Stimulated activated CD8-positive, alpha-beta memory T cell treated with anti-CD3 and anti-CD28 coated beads, Interleukin-7, amount 100 ng/mL, for 48 hours (primary cell): ENCODE results near the gene ACTRT2.

Source experiments
- DNase-seq, 2 donors: peaks; one replicate each; pipeline ENCODE4 v3.0.0-alpha.2; 2020; ENCODE audit warnings: low read depth in 1 of 2; ENCODE audit errors: extremely low read depth in 1 of 2

The ACTRT2 gene

GRCh38 chr1:3050603-3051002 lies 29.3 kb downstream of the ACTRT2 start:
- DNase-seq, result no peak

- DNase-seq, result no peak
Observed at GRCh38 chr1:3051270-3052268, 30.3 kb downstream of the ACTRT2 start.

- no peak for DNase-seq
Observed at GRCh38 chr1:3052501-3052900, 31.2 kb downstream of the ACTRT2 start.

- DNase-seq, result no peak
Observed at GRCh38 chr1:3053366-3053980, 32.2 kb downstream of the ACTRT2 start.

DNA sequence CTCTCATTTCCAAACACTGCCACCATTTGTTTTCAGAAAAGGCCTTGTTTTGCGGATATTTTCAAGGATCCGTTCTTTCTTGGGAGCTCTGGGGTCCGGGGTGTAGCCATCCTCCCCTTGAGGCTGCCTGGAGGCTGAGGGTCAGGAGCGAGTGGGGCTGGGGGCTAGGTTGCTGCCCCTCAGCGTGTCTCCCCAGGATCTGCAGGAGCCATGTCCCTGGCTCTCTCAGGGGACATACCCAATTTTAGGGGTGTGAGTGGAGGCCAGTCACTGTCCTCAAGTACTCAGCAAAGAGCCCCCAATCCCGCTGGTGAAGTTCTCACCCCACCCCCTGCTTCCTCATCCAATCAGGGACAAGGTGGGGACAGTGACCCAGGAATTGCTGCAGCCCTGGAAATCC lies 32.7 kb downstream of the ACTRT2 start:
- DNase-seq, result no peak

GRCh38 chr1:3054474-3054873 lies 33.2 kb downstream of the ACTRT2 start:
- no peak for DNase-seq

DNA sequence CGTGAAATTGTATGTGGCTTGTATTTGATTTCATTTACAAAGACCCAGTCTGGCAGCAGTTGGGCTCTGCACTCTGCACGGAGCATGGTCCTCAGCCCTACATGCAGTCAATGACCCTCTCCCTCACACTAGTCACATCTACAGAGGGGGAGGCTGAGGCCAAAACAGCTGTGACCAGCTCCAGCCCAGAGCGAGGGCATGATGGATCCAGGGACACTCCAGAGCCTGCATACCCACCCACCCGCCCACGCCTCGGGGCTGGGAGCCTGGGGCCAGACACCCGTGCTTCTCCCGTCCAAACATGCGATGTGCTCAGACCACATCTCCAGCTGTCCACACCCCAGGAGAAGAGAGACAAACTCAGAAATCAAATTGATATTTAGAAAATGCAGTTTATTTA lies 33.8 kb downstream of the ACTRT2 start:
- no peak for DNase-seq

DNA sequence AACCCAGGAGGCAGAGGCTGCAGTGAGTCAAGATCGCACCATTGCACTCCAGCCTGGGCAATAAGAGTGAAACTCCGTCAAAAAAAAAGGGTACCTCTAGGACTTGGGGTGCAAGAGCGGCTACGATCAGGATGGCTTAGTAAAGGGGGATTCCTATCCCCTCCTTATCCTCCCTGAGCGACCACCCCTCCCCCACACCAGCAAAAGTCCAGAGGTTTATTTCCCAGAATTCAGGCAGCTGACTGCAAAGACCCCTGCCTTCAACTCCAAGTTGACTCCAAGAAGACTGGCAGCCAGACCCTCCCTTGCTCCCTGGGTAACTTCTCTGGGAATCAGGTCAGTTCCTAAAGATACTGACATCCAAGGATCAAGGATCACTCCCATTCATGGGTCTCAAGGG lies 35.4 kb downstream of the ACTRT2 start:
- DNase-seq, result no peak

DNA sequence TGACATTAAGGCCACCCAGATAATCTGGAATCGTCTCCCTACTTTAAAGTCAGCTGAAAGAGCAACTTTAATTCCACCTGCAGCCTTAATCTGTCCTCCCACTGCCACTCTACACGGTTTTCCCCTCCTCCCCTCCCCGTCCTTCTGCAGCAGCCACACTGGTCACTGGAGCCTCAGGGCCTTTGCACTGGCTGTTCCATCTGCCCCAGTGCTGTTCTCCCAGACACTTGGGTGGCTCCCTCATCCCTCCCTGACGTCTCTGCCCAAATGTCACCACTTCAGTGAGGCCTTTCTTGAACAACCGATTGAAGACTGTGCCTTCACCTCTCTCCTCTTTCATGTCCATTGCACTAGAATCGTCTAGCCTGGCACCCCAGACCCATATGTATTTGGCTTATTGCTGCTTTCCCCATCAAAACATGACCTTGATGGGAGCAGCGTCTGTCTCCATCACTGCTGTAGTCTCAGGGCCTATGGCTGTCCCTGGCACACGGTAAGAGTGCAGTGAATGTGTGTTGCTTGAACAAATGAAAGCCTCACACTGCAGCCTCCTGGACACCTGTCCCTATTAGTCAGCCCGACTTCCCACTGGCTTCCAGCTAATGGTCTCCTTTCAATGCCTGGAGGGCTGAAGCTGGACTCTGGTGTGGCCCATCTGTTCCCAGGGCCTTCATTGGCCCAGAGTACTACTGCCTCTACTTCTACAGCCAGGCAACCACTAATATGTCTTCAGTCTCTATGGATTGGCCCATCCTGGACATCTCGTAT lies 37.2 kb downstream of the ACTRT2 start:
- no peak for DNase-seq

DNA sequence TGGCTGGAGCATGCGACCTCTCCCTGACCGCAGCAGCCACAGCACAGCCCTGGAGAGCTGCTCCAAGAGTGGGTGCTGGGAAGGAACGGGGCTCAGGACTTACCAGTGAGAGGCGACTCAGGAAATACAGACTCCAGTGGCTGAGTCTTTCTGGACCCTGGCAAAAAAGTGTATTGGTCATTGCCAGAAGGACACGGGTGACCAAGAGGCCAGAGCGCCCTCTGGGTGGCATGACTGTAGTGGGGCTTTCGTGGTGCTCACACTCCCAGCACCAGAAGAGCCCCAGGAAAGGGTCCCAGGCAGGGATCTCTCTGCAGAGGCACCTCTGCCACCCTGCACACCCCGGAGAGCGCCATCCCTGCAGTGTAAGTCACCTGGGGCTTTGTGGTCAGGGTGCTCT lies 38.9 kb downstream of the ACTRT2 start:
- DNase-seq, result no peak

DNA sequence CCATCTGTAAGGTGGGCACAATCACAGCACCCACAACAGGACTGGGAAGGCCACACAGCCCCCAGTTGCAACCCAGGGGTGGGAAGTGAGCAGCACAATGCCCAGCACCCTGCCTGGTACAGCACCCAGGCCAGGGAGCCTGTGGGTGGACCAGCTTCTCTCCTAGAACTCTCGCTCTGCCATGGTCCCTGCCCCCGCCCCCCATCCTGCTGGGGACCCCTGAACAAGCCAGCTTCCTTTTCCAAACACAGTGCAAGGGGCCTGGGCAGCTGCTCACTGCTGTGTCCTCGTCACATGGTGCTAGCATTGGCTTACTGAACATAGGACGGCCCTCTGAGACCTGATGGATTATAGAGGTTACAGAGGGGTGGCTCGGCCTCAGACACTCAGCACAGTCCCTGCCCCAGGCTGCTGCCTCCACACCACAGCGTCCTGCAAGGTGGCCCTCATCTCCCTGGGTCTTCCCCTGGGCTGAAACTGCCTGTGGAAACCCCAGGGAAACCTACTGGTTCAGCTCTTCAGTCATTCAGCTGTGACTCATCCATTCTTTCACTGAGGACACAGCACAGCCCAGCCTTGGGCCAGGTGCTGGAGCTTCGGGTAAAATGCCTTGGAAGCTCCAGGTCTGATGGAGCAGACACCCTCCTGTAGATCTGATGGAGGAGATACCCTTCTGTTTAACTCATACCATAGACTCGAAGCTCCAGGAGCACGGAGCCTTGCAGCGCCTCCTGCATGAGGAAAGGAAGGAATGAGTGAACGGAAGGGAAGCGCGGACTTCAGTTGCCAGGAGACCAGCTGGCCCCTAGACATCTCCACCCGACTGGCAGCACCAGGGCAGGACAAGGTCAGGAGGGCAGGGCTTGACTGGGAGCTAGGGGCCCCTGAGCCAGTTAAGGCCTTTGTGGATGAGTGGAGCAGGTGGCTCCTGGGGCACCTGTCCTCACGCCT lies 39.6 kb downstream of the ACTRT2 start:
- DNase-seq, result no peak

GRCh38 chr1:3061566-3061965 lies 40.3 kb downstream of the ACTRT2 start:
- DNase-seq, result no peak

- DNase-seq, result no peak
Observed at GRCh38 chr1:3061981-3062615, 40.8 kb downstream of the ACTRT2 start.

DNA sequence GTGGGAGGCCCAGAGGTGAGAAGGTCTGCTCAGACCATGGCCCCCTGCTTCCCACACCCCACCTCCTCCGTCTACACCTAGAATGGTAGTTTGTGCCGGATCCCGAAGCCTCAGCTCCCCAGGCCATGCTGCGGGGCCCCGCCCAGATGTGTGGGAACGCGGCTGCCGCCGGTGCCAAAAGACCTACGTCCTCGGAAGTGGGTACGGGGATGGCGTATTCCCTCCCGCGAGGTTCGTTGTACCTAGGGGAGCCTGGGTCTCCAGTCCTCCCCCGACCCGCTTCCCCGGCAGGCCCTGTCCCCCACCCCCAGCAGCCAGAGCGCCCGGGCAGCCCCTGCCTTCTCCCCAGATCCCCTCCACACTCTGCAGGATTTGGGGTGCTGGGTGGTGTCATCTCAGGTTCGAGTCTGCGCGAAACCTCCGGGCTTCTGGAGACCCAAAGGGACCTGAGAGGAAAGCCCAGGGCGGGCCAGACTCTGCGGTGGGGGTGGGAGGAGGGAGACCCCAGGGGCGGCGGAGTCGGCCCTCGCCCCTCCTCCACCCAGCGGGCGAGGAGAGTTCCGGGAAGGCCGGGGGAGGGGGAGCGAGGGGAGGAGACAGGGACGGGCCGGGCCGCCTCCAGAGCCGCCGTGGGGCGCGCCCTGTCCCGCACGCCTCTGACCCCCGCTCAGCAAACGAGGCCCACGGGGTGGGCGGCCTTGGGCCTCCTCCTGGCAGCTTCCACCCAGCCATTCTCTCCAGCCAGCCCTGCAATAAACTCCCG lies 41.5 kb downstream of the ACTRT2 start:
- no peak for DNase-seq

DNA sequence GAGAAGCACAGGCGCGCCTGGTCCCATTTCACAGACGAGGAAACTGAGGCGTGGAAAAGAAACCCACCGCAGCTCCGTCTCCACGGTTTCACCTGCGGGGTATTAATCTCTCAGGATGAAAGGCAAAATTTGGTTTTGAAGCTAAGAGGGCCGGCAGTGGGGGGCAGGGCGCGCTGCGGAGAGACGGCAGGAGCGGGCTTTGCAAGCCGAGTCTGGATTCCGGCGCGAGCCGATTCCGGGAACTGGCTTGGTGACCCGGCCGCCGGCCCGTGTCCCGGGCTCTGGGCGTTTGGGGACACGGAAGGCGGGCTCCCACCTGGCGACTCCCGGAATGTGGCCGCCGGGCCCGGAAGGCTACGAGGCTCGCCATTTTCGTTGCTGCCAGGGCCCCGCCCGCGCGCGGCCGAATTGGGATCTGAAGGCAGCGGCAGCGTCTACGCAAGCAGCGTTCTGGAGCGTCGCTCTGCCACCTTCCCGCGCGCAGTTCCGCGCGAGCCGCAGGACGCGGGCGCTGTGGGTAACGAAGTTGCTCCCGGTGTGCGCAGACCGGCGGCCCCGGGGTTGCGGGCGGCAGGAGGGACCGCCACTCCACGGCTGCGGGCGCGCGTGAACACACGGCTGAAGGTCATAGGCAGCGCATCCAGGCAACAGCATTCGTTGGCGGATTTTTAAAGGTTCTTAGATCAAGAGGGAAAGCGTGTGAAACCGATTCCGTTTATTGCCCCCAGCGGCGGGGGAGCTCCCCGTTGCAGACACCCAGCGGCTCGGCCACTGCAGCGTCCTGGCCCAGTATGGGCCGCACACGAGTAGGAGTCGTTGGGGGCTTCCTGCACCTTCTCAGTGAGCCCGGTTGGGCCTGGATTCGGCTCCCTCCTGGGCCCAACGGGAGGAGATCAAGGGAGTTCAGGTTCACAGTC lies 42.4 kb downstream of the ACTRT2 start:
- no peak for DNase-seq

DNA sequence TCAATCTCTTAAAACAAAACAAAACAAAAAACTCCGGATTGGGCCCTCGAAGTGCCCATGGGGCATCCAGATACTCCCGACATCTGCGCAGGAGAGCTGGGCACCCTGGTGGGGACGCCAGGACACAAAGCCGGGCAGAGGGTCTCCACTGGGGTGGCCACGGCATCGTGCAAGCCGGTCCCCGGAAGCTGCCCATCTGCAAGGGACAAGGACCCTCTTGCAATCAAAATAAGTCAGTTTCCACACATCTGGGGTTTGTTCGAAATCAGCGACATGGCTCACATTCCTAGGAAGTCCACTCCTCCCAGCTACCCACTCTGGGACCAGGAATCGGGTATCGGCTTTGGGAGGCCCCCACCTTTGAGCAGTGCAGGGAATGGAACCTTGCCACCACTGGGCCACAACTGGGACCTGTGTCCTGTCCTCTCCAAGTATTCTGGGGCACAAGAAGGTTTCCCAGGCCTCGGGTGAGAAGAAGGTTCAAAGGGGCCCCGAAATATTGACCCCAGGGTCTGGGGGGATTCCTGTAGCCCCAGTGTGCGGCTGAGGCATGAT lies 43.1 kb downstream of the ACTRT2 start:
- DNase-seq, result no peak

GRCh38 chr1:3064901-3065300 lies 43.6 kb downstream of the ACTRT2 start:
- no peak for DNase-seq

DNA sequence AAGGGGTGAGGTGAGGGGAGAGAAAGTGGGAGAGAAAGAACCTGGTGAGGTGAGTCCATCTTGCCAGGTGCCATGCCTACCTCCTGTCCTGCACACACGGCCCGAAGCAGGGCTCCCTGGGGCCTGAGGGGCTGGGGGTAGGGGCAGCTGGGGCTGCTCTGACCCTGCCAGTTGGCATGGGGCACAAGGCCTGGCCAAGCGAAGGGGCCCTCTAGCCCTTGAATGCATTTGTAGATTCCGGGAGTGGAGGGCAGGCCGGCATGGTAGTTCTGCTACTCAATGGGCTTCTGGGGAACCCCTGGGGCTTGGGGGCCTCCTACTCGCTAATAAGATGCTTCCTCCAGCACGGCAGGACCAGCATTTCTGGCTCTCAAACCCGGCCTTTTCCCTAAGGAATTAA lies 44.1 kb downstream of the ACTRT2 start:
- DNase-seq, result no peak
